Measurements from ENCODE around the gene PPP1R37. TPM values are rescaled to one million over a fixed set of nuclear protein-coding genes. Genes with fewer than 3 reads are reported as not detected.

The PPP1R37 gene
- total RNA-seq, 2 donors from 2014 or later: 31.6 to 33.1 TPM

DNA sequence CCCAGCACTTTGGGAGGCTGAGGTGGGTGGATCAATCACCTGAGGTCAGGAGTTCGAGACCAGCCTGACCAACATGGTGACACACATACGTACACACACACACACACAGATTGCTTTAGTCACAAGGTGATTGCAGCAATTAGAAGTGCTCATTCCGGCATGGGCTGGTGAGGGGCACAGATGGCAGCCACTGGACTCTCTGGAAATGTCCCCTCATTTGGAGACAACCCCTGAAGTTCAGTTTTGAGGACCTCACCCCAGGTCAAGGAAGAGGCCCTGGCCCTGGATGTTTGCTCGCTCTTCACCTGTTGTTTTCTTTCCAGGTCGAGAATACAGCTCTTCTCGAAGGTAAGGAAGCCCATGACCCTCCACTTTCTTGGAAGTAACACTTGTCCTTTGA lies 22.8 kb upstream of the PPP1R37 start:
- intact Hi-C loops (cut with DNase I, micrococcal nuclease): no loop called here
- no peak for ATAC-seq
- DNase-seq: no peak

DNA sequence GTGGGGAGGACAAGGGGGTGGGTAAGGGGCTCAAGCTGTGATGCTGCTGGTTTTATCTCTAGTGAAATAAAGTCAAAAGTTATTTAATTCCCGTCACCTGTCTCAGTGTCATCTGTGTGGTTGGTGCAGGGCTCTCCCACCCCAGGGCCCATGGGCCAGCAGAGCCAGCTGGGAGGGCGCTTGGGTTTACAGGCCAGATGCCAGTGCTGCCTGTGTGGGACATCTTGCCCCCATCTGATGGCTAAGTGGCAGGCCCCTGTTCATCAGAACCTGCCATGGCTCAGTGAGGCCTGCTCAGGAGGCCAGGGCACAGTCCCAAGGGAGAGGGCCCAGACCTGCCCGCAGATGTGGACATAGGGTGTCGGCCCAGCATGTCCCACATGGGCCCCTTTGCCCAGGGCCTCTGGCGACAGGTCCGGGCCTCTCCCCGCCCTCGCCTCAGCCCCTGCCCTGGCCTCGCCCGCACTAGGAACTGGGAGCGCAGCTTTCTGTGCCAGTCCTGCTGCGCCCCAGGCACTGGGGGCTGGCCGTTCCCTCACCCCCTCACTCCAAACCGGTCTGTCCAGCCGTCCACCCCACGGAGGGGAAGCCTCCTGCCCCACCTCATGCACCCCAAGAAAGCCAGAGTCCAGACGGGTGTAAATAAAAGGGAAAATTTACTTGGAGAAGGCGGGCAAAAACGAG lies 22.0 kb upstream of the PPP1R37 start:
- intact Hi-C loops (cut with DNase I, micrococcal nuclease): no loop called here
- DNase-seq (no peak), ATAC-seq (no peak)

GRCh38 chr19:45071545-45071938 lies 21.4 kb upstream of the PPP1R37 start:
- intact Hi-C loops (cut with DNase I, micrococcal nuclease): no loop called here
- ATAC-seq (no peak), DNase-seq (no peak)

DNA sequence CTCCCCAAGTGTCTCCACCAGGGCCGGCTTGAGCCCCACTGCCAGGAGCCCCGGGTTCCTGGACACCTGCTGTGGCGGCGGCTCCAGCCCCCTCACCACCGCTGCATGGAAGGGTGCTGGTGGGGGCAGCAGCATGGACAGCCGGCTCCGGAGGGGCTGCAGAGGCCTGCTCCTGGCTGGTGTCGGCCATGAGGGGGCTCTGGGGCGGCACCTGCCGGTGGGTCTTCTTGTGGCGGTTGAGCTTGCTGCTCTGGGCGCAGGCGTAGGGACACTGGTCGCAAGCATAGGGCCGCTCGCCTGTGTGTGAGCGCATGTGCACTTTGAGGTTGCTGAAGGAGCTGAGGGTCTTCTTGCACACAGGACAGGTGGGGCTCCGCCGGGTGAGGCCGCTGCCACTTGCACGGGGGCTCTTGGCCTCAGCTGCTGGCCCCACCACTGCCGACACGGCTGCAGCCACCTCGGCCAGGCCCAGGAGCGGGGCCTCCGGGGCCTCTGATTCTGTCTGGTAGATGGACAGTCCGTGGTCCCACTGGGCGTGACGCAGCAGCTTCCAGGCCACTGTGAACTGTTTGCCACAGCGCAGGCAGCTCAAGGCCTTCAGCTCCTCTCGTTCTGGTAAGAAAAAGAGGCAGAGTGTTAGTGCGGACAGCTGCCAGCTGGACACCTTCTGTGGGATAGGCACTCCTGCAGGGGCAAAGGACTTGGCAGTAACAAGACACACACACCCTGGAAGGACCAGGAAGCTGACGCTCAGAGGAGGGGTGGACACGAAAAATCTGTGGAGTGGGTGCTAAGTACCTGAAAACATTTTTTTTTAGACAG lies 20.8 kb upstream of the PPP1R37 start:
- DNase-seq: no peak
- intact Hi-C loops (cut with DNase I, micrococcal nuclease): no loop called here

DNA sequence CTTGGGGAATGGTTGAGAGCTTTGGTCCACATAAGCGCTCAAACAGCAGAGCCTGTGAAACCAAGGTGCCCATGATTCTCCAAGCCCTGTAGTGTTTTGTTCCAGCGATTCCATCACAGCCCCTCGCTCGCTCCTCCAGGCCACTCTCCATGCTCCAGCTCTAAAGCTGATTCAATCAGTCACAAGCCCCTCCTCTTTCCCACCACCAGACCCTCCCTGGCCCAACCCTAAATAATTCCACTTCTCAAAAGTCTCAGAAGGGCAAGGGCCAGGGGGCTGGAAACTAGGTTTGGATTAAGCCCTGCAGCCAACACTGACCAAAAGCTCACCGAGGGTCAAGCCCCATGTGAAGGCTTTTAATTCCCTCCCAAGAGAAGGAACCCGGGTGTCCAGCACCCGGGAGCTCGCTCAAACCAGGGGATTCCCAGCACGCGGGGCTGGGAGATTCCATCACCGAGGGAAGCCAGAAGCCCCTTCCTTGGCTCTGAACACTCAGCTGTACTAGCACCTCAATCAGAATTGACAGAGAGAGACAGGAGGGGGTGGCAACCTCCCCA lies 18.2 kb upstream of the PPP1R37 start:
- intact Hi-C loops (cut with DNase I, micrococcal nuclease): no loop called here
- ATAC-seq (no peak), DNase-seq (no peak)

More for the DNA sequence above, 20.8 kb upstream of the PPP1R37 start:
- ATAC-seq: no peak

- intact Hi-C loops (cut with DNase I, micrococcal nuclease): no loop called here
- ATAC-seq (peak; percentile 69), DNase-seq (peak; percentile 89 to 95)
Measured at GRCh38 chr19:45075301-45076028, 17.5 kb upstream of the PPP1R37 start.

GRCh38 chr19:45076029-45076850 lies 16.7 kb upstream of the PPP1R37 start, which contains the start of gene ZNF296:
ZNF296 (minus strand) TSS chr19:45076478; CDS start chr19:45076373, 105 bp downstream.
- intact Hi-C loops (cut with DNase I, micrococcal nuclease): no loop called here
- ATAC-seq (peak; percentile 69), DNase-seq (peak; percentile 88 to 91)

GRCh38 chr19:45076851-45077730 lies 15.9 kb upstream of the PPP1R37 start:
- DNase-seq (peak; percentile 55 to 63), ATAC-seq (peak; percentile 40)
- intact Hi-C loops (cut with DNase I, micrococcal nuclease): no loop called here

DNA sequence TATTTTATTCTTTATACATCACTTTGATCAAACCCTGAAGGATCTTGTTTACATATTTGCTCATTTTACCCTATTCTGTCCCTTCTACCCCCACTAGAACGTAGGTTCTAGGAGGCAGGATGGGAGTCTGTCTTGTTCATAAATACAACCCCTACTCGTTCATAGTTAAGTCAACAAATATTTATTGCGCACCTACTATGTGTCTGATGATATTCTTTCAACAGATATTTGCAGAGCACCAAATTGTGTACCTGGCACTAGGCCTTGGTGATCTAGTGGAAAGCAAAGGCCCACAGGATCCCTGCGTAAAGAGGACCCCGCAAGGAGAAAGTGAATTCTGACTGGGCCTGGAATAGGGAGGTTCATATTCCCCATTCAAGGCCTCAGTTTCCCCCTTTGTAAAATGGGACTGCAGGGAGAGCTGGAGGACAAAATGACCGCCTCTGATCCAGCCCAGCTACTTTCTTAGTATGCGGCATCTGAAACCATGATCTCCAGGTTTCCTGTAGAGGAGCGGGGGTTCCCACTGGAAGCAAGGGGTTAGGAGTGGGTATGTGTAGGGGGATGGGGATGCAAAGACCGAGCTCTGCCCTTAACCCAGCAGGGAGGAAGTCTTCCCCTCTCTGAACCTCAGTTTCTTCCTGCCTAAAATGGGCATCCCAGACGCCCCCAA lies 14.5 kb upstream of the PPP1R37 start:
- no peak for ATAC-seq
- intact Hi-C loops (cut with DNase I, micrococcal nuclease): no loop called here
- DNase-seq: no peak

- intact Hi-C loops (cut with DNase I, micrococcal nuclease): no loop called here
- peak; percentile 51 for ATAC-seq
- DNase-seq: peak; percentile 64 to 81
Measured at GRCh38 chr19:45079063-45079910, 13.7 kb upstream of the PPP1R37 start, which contains the start of gene GEMIN7. GEMIN7 (plus strand) TSS chr19:45079260; CDS start chr19:45090115, 10,855 bp downstream.

DNA sequence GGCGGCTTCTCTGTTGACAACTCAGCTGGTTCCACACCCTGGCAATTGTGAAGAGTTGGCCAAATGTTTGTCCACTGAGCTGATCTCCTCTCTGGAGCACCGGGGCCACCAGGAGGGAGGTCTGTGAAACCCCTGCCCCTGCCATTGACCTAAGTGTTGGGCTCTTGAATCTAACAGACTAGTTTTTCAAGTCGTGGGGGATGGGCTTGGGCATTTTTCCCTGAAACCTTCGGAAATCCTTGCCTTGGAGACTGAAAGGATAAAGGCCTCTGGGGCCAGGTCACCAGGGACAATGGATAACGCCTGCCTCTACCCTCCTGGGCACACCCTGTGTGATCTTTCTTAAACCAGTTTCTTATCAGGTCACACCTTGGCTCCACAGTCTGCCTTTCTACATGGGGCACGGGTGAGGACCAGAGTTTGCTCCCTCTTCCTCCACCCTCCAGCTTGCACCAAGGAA lies 13.0 kb upstream of the PPP1R37 start:
- peak; percentile 51 to 61 for DNase-seq

DNA sequence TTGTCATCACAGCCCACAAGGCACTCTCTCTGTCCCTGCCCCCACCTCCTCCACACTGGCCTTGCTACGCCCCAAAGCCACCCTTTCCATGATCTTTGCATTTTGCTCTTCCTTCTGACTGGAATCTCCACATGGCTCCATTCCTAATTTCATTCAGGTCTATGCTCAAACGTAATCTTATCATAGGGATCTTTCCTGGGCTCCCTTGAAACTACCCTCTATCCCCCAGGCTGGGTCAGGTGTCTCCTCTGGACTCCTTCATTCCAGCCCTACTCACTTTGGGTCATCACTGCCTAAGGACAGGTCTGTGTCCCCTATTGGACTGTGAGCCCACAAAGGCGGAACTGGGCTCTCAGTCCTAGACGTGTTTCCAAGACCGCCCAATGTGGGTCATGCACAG lies 10.8 kb upstream of the PPP1R37 start:
- ATAC-seq (no peak), DNase-seq (no peak)
- intact Hi-C loops (cut with DNase I, micrococcal nuclease): no loop called here

More for the DNA sequence above, 13.0 kb upstream of the PPP1R37 start:
- peak; percentile 51 for ATAC-seq
- intact Hi-C loops (cut with DNase I, micrococcal nuclease): no loop called here

DNA sequence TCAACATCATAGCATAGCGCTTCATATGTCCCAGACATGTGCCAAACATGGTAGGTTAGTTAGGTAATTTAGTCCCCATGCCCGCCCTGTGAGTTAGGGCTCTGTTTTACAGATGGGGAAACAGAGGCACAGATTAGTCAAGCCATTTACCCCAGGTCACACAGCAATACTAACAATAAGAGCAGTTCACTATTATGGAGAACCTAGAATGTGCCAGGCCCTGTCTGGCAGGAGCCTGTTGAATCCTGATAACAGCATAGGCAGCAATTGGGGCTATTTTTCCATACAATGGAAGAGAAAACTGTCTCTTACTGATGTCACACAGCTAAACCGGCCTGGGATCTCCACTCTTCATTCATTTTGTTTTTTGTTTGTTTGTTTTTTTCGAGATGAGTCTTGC lies 6.5 kb upstream of the PPP1R37 start:
- DNase-seq (no peak), ATAC-seq (no peak)
- intact Hi-C loops (cut with DNase I, micrococcal nuclease): no loop called here

GRCh38 chr19:45087531-45087930 lies 5.4 kb upstream of the PPP1R37 start:
- ATAC-seq (no peak), DNase-seq (no peak)
- intact Hi-C loops (cut with DNase I, micrococcal nuclease): no loop called here

DNA sequence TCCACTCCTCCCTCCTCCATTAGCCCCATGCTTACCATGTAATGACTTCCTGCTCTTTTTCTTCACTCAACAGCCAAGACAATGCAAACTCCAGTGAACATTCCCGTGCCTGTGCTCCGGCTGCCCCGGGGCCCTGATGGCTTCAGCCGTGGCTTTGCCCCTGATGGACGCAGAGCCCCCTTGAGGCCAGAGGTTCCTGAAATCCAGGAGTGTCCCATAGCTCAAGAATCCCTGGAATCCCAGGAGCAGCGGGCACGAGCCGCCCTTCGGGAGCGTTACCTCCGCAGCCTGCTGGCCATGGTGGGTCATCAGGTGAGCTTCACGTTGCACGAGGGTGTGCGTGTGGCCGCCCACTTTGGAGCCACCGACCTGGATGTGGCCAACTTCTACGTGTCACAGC lies 2.9 kb upstream of the PPP1R37 start:
- intact Hi-C loops (cut with DNase I, micrococcal nuclease): loop anchor here in 1 of 2 donors (10.0 kb wide), 1 partner anchor 85 kb away; the partner anchor contains the start of genes BLOC1S3 and TRAPPC6A
- DNase-seq: no peak
- ATAC-seq: no peak

GRCh38 chr19:45090606-45091005 lies 2.4 kb upstream of the PPP1R37 start:
- intact Hi-C loops (cut with DNase I, micrococcal nuclease): loop anchor here in 1 of 2 donors (10.0 kb wide), 1 partner anchor 84 kb away; the partner anchor contains the start of genes BLOC1S3 and TRAPPC6A
- ATAC-seq (peak; percentile 26), DNase-seq (no peak)

Measured in left colon (tissue), 2 donors.